ACC112 (cell line): ENCODE results near the gene ABCC8.

Source experiments
- H2AFZ ChIP-seq: fragments of 200-600 bp; sonication (generic); one replicate; pipeline ENCODE4 v1.6.0; 2017; ENCODE audit warnings: antibody characterized with exemption, low read length; ENCODE audit not compliant: unreplicated experiment
- H3K27ac ChIP-seq: fragments of 200-600 bp; sonication (generic); 2 replicates; pipeline ENCODE4 v1.5.1; 2014; ENCODE audit warnings: low read depth, mild to moderate bottlenecking, antibody characterized with exemption, low read length, moderate library complexity
- H3K27me3 ChIP-seq: fragments of 200-600 bp; sonication (generic); 2 replicates; pipeline ENCODE4 v1.6.1; 2014; ENCODE audit warnings: mild to moderate bottlenecking, antibody characterized with exemption, low read length, moderate library complexity, mixed read lengths; ENCODE audit not compliant: insufficient read depth
- H3K36me3 ChIP-seq: fragments of 200-600 bp; sonication (generic); 2 replicates; pipeline ENCODE4 v1.6.1; 2016; ENCODE audit warnings: mild to moderate bottlenecking, antibody characterized with exemption, low read length, moderate library complexity, mixed read lengths; ENCODE audit not compliant: insufficient read depth
- H3K4me1 ChIP-seq: fragments of 200-600 bp; sonication (generic); one replicate; pipeline ENCODE4 v1.6.1; 2016; ENCODE audit warnings: low read length, mixed read lengths; ENCODE audit not compliant: insufficient read depth, unreplicated experiment, control insufficient read depth
- H3K4me3 ChIP-seq: fragments of 200-600 bp; sonication (generic); 2 replicates; pipeline ENCODE4 v1.5.1; 2014; ENCODE audit warnings: mild to moderate bottlenecking, low read depth, low read length
- H3K79me2 ChIP-seq: fragments of 200-600 bp; sonication (generic); one replicate; pipeline ENCODE4 v1.6.0; 2016; ENCODE audit warnings: low read length; ENCODE audit not compliant: control insufficient read depth, unreplicated experiment, insufficient read depth

ABCC8 gene

GRCh38 chr11:17472467-17472866 lies 4.2 kb downstream of the ABCC8 start:
- Histone ChIP-seq H3K27me3 (peaks cover 90% of the 10 kb centered on the region), H3K27ac (no peak overlapping the region), H3K79me2 (no peaks in the 10 kb centered on the region), H3K36me3 (no peaks in the 10 kb centered on the region), H3K4me3 (no peak overlapping the region), H3K4me1 (no peaks in the 10 kb centered on the region), H2AFZ (no peak overlapping the region)

GRCh38 chr11:17471501-17471900 lies 5.1 kb downstream of the ABCC8 start:
- Histone ChIP-seq H3K36me3 (no peaks in the 10 kb centered on the region), H3K27me3 (peaks cover 89% of the 10 kb centered on the region), H3K4me1 (no peaks in the 10 kb centered on the region), H2AFZ (no peak overlapping the region), H3K79me2 (no peaks in the 10 kb centered on the region), H3K4me3 (no peak overlapping the region), H3K27ac (no peak overlapping the region)

GRCh38 chr11:17469998-17470397 lies 6.6 kb downstream of the ABCC8 start:
- no peaks in the 10 kb centered on the region for H3K79me2 ChIP-seq
- H2AFZ ChIP-seq = no peak overlapping the region
- H3K4me3 ChIP-seq = no peak overlapping the region
- no peaks in the 10 kb centered on the region for H3K36me3 ChIP-seq
- H3K4me1 ChIP-seq = no peaks in the 10 kb centered on the region
- H3K27ac ChIP-seq = no peak overlapping the region
- peaks cover 87% of the 10 kb centered on the region for H3K27me3 ChIP-seq

GRCh38 chr11:17468122-17468521 lies 8.5 kb downstream of the ABCC8 start:
- Histone ChIP-seq H2AFZ (no peak overlapping the region), H3K79me2 (no peaks in the 10 kb centered on the region), H3K27ac (no peak overlapping the region), H3K27me3 (peaks cover 76% of the 10 kb centered on the region), H3K36me3 (no peaks in the 10 kb centered on the region), H3K4me1 (no peaks in the 10 kb centered on the region), H3K4me3 (no peak overlapping the region)

- H3K27me3 ChIP-seq = peaks cover 83% of the 10 kb centered on the region
- no peak overlapping the region for H2AFZ ChIP-seq
- H3K4me1 ChIP-seq = no peaks in the 10 kb centered on the region
These were observed 13.0 kb downstream of the ABCC8 start for GRCh38 chr11:17463546-17464174.

GRCh38 chr11:17462940-17463339 lies 13.7 kb downstream of the ABCC8 start:
- no peak overlapping the region for H3K27ac ChIP-seq
- H3K79me2 ChIP-seq = no peaks in the 10 kb centered on the region
- H3K27me3 ChIP-seq = peaks cover 83% of the 10 kb centered on the region
- no peak overlapping the region for H2AFZ ChIP-seq
- no peaks in the 10 kb centered on the region for H3K4me1 ChIP-seq
- H3K36me3 ChIP-seq = no peaks in the 10 kb centered on the region
- no peak overlapping the region for H3K4me3 ChIP-seq

More at GRCh38 chr11:17463546-17464174, 13.0 kb downstream of the ABCC8 start:
- H3K79me2 ChIP-seq = no peaks in the 10 kb centered on the region
- H3K27ac ChIP-seq = no peak overlapping the region
- H3K4me3 ChIP-seq = no peak overlapping the region
- no peaks in the 10 kb centered on the region for H3K36me3 ChIP-seq

- H3K36me3 ChIP-seq = no peaks in the 10 kb centered on the region
- H3K27me3 ChIP-seq = peaks cover 87% of the 10 kb centered on the region
- H3K79me2 ChIP-seq = no peaks in the 10 kb centered on the region
- H3K27ac ChIP-seq = no peak overlapping the region
- no peak overlapping the region for H2AFZ ChIP-seq
- no peaks in the 10 kb centered on the region for H3K4me1 ChIP-seq
- H3K4me3 ChIP-seq = no peak overlapping the region
These were observed 16.2 kb downstream of the ABCC8 start for GRCh38 chr11:17460406-17460805.

- Histone ChIP-seq H3K4me3 (no peak overlapping the region), H3K27me3 (peaks cover 88% of the 10 kb centered on the region), H3K4me1 (no peaks in the 10 kb centered on the region), H3K27ac (no peak overlapping the region), H3K36me3 (no peaks in the 10 kb centered on the region), H3K79me2 (no peaks in the 10 kb centered on the region), H2AFZ (no peak overlapping the region)
These were observed 17.3 kb downstream of the ABCC8 start for GRCh38 chr11:17459236-17459896.

GRCh38 chr11:17458268-17458667 lies 18.4 kb downstream of the ABCC8 start:
- Histone ChIP-seq H2AFZ (no peak overlapping the region), H3K36me3 (no peaks in the 10 kb centered on the region), H3K4me1 (no peaks in the 10 kb centered on the region), H3K27me3 (peaks cover 93% of the 10 kb centered on the region), H3K4me3 (no peak overlapping the region), H3K27ac (no peak overlapping the region), H3K79me2 (no peaks in the 10 kb centered on the region)

GRCh38 chr11:17457396-17458173 lies 19.1 kb downstream of the ABCC8 start:
- H3K27me3 ChIP-seq = peaks cover 94% of the 10 kb centered on the region
- no peaks in the 10 kb centered on the region for H3K79me2 ChIP-seq
- no peaks in the 10 kb centered on the region for H3K36me3 ChIP-seq
- H2AFZ ChIP-seq = no peak overlapping the region
- no peak overlapping the region for H3K4me3 ChIP-seq
- H3K27ac ChIP-seq = no peak overlapping the region
- H3K4me1 ChIP-seq = no peaks in the 10 kb centered on the region
